G401.6 (cell line): ENCODE results near the gene FAM209A.
"Not testable (repeated sequence)": the region's sequence is repeated elsewhere in the genome, so short reads cannot be mapped to it uniquely, and the experiment has no call there.

Source experiments
- FAIRE-seq: peaks from 2 replicates; lab custom pipeline; 2012; peaks lifted over from hg19 to GRCh38; lab: Jason Lieb, UNC

The FAM209A gene

DNA sequence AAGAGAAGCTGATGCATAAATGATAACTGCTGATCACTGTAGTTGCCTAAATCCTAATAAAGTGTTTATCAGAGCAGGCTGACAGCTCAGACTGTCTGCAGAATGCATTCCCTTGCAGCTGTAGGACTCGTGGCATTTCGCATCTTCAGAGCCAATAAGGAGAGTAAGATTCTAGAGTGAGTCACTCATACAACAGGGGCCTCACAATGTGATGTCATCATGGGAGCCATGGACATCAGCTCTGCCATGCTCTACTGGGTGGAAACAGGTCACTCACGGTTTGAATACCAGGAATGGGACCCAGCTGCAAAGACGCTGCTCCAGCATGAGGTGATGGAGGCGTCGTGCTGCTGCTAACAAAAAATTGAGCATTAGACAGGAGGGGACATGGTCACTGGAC lies 15.9 kb downstream of the FAM209A start:
- FAIRE-seq, result no peak

DNA sequence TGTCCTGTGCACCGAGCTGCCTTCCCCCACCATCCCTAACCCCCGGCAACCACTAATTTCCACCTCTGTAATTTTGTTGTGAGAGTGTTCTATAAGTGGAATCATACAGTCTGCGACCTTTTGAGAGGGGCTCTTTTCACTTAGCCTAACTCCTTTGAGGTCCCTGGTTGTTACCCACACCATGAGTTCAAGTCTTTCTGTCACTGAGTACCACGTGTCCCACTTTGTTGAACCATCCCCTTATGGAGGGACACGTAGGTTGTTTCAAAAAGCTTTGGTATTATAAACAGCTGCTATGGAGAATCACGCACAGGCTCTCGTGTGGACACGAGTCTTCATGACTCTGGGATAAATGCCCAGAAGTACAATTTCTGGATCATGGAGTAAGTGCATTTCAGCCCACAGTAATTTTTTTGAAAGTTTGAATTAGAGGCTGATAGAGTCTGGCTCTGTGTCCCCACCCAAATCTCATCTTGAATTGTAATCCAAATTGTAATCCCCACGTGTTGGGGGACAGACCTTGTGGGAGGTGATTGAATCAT lies 18.0 kb downstream of the FAM209A start:
- no peak for FAIRE-seq

DNA sequence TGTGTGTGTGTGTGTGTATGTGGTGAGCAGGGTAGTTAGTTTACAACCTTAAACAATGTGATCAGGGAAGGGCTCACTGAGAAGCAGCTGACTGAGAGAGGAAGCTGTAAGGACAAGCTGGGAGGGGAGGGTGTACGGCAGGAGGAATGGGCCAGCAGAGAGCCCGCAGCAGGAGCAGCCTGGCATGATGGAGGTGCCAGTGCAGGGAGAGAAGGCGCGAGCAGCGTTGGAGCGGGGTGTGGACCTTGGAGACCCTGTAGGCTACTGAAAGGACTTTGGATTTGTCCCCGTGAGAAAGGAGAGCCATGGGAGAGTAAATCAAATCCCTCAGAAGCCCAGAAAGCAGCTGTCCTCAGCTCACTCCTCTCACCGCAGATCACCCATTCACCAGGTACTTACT lies 27.0 kb downstream of the FAM209A start:
- no peak for FAIRE-seq

DNA sequence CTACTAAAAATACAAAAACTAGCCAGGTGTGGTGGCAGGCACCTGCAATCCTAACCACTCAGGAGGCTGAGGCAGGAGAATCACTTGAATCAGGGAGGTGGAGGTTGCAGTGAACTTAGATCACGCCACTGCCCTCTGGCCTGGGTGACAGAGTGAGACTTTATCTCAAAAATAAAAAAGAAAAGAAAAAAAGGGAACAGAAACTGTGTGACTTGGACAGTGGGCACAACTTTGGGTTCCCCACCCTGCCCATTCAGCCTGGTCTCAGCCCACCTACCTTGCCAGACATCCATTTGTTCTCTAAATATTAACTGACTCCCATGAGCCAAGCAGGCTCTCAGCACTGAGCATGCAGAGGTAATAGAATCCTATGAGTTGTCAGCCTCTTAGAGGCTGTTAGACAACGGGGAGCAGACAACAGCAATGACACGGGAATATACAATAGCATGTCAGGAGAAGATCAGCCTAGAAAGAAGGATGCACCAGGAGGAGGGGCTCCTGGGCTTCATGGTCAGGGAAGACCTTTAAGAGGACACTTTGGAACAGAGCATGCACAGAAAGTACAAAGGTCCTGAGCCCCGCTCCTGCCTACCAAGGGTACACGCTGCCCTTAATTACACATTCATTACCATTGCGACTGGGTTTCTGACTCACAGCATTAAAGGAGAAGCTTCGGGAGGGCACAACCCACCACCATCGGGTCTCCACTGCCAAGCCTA lies 28.5 kb downstream of the FAM209A start:
- no peak for FAIRE-seq

DNA sequence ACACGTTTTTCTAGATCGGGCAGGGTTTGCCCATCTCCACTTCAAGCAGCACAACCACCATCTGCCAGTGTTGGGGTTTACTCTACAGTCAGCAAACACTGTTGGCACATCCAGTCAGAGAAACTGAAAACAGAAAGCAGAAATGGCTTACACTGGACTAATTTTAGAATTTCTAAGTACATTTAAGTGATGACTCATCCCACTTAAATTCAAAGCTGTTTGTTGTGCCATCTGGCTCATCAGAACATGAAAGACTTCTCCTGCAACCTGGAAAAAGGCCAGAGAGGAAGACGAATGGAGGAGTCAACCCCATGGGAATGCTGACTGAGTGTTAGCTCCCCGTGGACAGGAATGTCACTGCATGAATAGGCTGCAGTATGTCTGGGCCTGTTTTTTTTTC lies 30.3 kb downstream of the FAM209A start:
- no peak for FAIRE-seq

DNA sequence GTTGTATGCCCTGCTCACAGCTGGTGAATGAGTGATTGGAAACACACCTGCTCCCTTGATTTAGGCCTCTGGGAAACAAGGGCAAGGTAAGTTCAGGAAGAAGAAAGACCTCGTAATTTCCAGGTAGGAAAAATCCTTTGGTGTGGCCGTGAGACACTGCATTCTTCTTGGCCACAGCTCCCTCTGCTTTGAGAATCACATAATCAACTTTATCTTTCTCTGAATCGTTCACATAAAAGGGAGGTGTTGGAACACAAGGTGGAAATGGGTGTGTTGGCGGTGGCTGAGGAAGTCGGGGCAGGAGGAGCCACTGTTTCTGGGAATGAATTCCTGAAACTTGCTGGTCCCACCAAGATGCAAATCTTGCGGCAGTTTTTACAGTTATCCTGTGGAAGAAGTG lies 34.4 kb downstream of the FAM209A start:
- no peak for FAIRE-seq

DNA sequence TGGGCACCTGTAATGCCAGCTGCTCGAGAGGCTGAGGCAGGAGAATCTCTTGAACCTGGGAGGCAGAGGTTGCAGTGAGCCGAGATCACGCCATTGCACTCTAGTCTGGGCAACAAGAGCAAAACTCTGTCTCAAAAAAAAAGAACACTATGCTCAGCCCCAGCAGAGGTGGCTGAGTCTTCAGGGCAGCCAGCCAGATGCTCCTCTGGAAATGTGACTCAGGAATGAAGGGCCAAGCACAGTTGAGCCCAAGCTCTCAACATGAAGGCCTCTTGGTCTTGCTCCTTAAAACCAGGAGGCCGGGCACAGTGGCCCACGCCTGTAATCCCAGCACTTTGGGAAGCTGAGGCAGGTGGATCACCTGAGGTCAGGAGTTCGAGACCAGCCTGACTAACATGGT lies 40.0 kb downstream of the FAM209A start:
- not testable (repeated sequence) for FAIRE-seq

DNA sequence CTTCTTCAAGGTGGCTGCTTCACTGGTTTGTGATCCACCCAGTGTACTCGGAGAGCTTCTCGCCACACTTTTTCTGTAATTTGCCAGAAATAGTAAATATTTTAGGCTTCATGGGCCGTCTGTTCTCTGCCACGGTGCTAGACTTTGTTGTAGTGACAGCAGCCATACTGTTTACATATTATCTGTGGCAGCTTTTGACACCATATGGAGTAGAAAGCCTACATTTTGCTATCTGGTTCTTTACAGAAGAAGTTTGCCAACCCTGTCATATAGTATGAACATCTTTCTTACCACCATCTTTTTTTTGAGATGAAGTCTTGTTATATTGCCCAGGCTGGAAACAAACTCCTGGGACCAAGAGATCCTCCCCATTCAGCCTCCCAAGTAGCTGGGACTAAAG lies 41.0 kb downstream of the FAM209A start:
- FAIRE-seq, result no peak

DNA sequence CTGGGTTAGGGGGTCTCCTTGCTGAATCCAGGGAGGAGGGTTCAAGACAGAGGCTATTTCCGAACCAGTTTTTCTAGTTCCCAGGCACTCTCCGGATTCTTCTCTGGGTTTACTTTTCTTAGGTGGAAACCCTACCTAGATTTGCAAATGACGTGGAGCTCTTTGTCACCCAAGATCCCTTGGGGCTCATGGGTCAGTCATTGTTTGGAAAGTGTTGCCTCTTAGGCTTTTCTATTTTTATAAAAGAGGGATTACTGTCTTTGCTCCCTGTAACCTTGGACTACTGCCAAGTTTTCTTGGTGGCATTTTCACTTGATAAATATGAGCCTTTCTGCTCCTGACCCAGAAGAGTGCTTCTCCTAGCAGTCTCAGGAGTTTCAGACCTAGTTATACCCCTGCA lies 42.1 kb downstream of the FAM209A start:
- no peak for FAIRE-seq

DNA sequence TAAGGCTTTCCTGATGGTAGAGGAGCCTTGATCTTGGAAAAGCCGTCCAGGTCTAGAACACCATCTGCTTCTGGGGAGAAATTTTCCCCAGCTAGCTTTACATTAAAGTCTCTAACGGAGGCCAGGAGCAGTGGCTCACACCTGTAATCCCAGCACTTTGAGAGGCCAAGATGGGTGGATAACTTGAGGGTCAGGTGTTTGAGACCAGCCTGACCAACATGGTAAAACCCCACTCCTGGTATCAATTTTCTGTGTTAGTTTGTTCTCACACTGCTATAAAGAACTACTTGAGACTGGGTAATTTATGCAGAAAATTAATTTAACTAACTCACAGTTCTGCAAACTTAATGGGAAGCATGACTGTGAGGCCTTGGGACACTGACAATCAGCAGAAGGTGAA lies 46.3 kb downstream of the FAM209A start:
- no peak for FAIRE-seq

DNA sequence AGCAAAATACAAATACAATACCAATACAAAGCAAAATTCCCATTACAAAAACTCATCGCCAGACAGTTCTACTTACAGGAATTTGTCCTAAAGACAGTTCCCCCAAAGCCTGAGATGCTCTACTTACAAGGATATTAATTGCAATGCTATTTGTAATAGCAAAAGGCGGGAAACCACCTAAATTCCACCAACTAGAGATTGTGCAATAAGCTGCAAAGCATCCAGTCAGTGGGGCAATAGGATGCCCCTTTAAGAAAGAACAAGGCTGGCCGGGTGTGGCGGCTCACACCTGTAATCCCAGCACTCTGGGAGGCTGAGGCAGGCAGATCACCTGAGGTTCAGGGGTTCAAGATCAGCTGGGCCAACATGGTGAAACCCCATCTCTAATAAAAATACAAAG lies 47.6 kb downstream of the FAM209A start:
- FAIRE-seq, result no peak

DNA sequence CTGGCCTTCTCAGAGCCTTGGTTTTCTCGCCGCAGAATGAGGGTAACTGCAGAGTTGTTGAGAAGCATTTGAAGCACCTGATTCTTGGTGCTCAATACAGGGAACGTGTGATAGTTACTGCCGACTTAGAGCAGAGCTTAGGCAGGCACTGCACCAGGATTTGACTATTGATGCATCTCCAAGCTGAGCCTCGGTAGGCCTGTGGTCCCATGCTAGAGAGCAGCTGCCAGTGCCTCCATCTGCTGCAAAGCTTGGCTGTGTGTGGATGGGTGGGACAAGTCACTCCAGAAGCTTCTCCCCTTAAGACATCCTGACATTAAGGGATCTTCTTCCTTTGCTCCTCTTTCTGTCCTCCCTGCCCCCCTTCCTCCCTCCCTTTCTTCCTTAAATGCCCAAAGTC lies 49.4 kb downstream of the FAM209A start:
- FAIRE-seq, result no peak

DNA sequence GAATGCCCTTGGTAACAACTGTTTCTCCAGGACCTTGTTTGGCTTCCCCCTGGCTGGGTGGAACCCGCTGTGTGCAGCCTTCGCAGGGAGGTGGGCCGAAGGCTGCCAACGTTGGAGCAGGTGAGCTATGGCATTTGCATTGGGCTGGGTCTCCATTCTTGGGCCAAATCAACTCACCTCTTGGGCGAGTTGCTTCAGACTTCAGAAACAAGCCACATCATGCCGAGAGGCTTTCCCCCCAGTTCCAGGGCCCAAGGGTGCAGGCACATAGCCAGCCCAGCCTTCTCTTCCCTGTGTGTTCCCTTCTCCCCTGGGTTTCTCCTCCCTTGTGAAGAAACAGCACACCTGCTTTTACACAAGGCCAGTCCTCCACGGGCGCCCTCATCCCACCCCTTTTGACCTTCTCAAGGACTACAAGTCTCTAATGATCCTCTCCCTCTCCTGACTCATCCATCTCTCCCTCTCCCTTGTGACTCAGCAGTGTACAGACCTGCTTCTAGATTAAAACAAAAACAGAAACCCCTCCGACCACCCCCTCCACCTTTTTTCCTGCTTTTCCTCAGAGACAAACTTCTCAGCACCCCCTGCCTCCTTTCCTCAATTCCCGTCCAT lies 50.1 kb downstream of the FAM209A start:
- FAIRE-seq, result no peak

DNA sequence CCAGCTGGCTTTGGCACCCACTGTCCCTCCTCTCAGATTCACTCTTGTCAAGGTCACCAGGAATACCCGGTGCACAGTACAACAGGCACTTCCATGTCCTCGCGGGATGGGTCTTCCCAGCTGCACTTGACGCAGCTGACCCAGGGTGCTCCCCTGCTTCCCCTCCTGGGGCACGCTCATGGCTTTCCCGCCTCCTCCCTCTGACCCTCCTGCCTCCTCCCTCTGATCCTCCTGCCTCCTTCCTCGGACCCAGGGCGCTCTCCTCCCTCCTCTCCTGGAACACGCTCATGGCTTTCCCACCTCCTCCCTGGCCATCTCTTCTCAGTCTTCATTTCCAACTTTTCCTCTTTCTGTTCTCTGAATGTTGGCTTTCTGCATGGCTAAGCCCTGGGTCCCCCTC lies 50.6 kb downstream of the FAM209A start:
- FAIRE-seq, result no peak
